GM12801 (cell line): ENCODE data around the gene LDLR.

Source experiments
- TF ChIP-seq, protein P1 (sequence below): IDR thresholded peaks from one replicate; pipeline ENCODE4 v1.5.1; 2011; ENCODE audit warnings: control low read depth; ENCODE audit not compliant: insufficient read length; ENCODE audit errors: extremely low read depth

The LDLR gene

DNA sequence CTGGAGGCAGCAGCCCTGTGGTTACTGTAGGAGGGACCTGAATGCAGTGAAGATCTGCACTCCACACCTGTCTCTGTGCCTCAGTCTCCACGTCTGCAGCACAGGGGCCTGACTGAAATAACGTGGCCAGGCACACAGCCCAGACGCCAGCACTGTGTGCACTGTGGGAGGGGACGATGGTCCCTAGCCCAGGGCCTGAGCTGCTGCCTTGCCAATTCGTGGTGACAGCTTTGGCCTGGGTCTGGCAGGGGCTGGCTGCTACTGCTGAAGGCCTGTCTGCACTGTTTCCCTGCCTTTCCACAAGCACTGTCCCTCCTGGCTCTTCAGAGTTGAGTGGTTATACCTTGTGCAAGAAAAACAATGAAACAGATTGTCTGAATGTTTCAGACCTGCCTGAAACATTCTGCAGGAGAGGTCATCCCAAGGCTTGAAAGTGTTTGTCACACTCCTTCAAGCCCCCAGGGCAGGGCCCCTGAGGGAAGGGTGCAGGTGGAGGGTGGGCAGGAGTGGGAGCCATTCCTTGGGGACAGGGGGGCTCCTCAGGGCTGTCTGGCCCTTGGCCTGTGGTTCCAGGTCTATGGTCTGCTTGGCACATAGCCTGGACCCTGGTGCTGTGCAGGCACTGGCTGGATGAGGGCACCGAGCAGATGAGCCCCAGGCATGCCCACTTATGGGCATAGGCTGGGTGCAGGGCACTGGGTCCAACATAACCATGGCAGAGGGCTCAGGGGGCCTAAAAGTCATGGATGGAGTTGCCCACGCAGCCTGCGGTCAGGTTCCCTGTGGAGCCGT lies 38.7 kb upstream of the LDLR start:
- TF ChIP-seq, protein P1, sequence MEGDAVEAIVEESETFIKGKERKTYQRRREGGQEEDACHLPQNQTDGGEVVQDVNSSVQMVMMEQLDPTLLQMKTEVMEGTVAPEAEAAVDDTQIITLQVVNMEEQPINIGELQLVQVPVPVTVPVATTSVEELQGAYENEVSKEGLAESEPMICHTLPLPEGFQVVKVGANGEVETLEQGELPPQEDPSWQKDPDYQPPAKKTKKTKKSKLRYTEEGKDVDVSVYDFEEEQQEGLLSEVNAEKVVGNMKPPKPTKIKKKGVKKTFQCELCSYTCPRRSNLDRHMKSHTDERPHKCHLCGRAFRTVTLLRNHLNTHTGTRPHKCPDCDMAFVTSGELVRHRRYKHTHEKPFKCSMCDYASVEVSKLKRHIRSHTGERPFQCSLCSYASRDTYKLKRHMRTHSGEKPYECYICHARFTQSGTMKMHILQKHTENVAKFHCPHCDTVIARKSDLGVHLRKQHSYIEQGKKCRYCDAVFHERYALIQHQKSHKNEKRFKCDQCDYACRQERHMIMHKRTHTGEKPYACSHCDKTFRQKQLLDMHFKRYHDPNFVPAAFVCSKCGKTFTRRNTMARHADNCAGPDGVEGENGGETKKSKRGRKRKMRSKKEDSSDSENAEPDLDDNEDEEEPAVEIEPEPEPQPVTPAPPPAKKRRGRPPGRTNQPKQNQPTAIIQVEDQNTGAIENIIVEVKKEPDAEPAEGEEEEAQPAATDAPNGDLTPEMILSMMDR, result no peak

DNA sequence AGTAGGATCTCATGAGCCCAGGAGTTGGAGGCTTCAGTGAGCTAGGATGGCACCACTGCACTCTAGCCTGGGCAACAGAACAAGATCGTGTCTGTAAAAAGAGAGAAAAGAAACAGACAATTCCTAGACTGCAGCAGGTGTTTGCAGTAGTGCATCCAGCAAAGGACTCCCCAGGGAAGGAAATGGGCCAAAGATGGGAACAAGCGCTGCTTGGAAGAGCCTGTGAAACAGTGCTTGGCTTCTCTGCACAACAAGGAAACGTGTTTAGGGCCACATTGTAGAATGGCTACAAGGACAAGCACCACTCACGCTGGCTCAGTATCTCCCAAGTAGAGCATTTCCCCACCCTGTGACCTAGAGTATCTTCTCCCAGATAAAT lies 35.5 kb upstream of the LDLR start:
- TF ChIP-seq, protein P1, result no peak

DNA sequence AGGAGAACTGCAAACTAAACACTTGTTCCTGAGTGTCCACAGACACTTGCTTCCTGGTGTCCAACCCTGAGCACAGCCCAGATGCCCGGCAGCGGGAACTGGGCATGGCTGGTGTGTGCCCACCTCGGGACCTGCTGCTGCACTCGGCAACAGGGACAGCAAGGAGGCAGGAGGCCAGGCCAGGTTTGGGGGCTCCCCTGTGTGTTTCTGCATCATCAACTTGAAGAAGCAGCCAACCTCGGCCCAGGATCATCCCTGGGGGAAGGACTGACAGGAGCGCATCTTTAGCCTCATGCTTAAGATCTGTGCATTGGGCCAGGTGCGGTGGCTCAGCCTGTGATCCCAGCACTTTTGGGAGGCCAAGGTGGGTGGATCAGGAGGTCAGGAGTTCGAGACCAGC lies 35.1 kb upstream of the LDLR start:
- TF ChIP-seq, protein P1, result no peak

DNA sequence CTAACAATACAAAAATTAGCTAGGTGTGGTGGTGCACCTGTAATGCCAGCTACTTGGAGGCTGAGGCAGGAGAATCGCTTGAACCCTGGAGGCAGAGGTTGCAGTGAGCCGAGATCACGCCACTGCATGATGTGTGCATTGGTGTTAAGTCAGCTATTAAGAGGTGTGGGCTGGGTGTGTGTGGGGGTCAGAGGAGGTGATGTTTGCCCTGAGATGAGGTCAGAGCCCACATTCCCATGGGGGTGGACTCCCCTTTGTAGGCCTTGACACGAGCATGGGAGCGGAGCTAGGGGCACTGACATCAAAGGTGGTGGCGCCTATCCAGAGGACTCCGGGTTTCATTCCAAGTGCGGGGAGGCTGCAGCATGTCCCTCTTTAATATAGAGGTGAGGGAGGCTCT lies 34.6 kb upstream of the LDLR start:
- TF ChIP-seq, protein P1, result no peak

DNA sequence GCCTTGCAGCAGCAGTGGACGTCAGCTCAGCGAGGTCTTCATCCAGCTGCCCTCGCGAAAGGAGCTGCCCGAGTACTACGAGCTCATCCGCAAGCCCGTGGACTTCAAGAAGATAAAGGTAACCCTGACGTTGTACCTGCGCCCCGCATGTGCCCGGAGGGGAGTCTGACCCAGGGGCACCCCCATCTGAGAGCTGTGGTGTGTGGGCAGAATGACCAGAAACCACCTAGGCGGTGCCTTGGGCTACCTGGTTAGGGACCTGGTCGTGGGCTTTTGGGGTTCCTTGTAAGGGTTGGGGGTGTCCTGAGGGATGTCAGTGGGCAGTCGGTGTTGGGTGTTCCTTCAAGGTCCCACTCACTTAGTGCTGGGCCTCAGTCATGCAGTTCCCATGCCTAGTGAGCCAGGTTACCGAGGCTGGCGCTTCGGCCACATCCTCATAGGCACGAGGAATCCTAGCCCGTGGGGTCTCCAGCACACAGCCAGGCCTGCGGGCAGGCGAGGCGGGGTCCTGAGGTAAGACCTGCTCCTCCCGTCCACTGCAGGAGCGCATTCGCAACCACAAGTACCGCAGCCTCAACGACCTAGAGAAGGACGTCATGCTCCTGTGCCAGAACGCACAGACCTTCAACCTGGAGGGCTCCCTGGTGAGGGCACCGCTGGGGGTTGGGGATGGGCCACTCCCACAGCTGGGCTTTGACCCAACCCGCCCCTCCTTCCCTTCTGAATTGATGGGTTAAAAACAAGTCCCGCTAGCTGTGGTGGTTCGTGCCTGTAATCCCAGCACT lies 30.8 kb upstream of the LDLR start:
- TF ChIP-seq, protein P1, result no peak

DNA sequence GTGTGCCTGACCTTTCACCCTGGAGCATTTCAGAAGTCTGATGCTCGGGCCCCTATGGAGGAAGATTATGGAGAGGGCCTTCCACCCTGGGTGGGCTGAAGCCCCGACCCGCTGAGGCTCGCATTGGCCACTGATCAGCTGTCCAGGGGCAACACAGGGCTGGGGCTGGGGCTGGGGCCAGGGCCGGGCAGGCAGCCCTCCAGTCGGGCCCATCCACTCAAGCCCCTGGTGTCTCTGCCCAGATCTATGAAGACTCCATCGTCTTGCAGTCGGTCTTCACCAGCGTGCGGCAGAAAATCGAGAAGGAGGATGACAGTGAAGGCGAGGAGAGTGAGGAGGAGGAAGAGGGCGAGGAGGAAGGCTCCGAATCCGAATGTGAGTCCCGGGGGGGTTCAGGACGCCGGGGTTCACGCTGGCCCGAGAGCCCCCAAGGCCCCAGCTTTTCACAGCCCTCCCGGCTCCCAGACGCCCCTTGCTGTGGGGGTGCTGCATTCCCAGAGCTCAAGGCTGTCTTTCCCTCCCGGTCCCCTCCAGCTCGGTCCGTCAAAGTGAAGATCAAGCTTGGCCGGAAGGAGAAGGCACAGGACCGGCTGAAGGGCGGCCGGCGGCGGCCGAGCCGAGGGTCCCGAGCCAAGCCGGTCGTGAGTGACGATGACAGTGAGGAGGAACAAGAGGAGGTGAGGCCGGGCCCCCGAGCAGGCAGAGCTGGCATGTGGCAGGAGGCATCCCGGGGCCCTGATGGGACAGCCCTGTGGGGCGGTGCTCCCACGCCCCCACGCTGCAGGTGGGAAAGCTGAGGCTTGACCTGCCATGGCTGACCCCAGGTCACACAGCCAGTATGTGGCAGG lies 29.5 kb upstream of the LDLR start:
- TF ChIP-seq, protein P1, result no peak

DNA sequence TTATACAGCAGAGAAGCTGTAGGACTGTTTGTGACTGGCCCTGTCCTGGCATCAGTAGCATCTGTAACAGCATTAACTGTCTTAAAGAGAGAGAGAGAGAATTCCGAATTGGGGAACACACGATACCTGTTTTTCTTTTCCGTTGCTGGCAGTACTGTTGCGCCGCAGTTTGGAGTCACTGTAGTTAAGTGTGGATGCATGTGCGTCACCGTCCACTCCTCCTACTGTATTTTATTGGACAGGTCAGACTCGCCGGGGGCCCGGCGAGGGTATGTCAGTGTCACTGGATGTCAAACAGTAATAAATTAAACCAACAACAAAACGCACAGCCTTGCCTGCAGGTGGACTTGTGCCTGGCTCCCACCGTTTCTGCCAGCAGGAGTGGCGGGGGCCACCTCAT lies 27.3 kb upstream of the LDLR start:
- TF ChIP-seq, protein P1, result no peak
